Measurements from ENCODE around the gene TMCC2.

The TMCC2 gene

DNA sequence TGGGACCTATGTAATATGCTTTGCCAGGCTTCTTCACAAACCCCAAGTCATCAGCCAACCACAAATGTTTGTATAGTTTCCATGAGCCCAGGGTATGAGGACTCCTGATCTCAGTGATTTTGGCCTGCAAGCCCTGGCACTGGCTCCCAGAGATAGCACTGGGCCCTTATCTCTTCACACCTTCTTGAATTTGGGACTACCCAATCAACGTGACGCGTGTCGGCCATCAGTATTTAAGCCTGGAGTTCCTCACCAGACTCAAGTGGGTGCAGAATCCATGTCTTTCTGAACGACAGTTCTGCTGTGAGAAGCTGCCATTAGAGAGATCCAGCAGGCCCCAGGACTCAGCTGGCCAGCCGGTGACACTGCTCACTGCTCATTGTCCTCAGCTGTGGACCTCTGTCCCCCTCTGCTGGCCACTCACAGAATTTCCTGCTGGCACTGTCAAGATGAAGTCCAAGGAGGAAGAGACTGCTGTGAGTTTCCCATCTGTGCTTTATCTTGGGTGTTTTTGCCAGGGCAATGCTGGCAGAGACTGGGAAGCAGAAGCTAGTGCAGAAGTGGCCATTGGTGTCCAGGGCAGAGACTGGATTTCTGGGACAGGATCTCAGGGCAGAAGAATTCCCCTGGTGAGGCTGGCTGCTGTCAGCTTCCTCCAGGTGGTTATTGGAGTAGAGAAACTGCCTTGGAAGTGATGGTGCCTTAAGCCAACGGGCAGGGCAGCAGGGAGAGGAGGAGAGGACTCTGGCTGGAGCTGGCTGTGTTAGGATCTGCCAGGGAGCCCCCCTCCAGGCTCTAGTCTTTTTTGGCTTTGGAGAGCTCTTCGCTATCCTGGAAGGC, 28.4 kb downstream of the TMCC2 start:
- no peak overlapping the region for H3K4me3 ChIP-seq (ENCODE audit: low read depth, low read length)
- no peak for TF ChIP-seq MYC (IDR thresholded peaks at IDR 0.05; ENCODE audit: low read depth, low read length)
- TF ChIP-seq, protein P1, sequence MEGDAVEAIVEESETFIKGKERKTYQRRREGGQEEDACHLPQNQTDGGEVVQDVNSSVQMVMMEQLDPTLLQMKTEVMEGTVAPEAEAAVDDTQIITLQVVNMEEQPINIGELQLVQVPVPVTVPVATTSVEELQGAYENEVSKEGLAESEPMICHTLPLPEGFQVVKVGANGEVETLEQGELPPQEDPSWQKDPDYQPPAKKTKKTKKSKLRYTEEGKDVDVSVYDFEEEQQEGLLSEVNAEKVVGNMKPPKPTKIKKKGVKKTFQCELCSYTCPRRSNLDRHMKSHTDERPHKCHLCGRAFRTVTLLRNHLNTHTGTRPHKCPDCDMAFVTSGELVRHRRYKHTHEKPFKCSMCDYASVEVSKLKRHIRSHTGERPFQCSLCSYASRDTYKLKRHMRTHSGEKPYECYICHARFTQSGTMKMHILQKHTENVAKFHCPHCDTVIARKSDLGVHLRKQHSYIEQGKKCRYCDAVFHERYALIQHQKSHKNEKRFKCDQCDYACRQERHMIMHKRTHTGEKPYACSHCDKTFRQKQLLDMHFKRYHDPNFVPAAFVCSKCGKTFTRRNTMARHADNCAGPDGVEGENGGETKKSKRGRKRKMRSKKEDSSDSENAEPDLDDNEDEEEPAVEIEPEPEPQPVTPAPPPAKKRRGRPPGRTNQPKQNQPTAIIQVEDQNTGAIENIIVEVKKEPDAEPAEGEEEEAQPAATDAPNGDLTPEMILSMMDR (IDR thresholded peaks at IDR 0.05; ENCODE audit: low read depth, low read length) = peak; percentile 87
- TF ChIP-seq, protein P2, sequence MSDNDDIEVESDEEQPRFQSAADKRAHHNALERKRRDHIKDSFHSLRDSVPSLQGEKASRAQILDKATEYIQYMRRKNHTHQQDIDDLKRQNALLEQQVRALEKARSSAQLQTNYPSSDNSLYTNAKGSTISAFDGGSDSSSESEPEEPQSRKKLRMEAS (IDR thresholded peaks at IDR 0.05; ENCODE audit: low read depth, low read length) = no peak
- peak; percentile 85 for DNase-seq (ENCODE audit: low read depth)

DNA sequence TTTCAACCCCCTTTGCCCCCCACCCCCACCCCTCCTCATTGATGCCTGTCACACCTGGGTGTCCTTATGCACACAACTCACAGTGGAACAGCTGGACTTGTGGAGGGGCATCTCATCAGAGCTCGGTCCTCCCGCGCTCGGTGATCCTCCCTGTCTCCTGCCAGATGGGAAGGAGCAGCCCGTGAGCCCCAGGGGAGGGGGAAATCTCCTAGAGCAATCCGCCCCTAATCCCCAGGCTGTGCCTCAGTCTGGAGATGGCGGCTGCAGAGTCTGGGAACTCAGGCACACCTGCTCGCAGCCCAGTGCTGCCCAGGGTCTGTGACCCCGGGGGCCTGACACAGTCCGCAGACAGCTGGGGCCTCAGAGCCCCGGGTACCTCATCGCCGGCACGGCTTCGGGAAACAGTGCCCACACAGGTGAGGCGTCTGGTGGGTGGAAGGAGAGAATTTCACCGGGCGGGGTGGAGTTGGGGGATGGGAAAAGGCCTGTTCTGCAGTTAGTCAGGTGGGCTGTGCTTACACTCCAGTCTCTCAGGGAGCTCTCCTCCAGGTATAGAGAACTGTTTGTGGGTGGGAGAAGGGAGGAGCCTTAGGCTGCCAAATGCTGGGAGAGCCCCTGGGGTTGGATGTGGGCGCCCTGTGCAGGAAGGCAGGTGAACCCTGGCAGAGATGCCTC, 29.3 kb downstream of the TMCC2 start:
- no peak for DNase-seq (ENCODE audit: low read depth)
- no peak overlapping the region for H3K4me3 ChIP-seq (ENCODE audit: low read depth, low read length)
- TF ChIP-seq, protein P1 (IDR thresholded peaks at IDR 0.05; ENCODE audit: low read depth, low read length) = no peak

DNA sequence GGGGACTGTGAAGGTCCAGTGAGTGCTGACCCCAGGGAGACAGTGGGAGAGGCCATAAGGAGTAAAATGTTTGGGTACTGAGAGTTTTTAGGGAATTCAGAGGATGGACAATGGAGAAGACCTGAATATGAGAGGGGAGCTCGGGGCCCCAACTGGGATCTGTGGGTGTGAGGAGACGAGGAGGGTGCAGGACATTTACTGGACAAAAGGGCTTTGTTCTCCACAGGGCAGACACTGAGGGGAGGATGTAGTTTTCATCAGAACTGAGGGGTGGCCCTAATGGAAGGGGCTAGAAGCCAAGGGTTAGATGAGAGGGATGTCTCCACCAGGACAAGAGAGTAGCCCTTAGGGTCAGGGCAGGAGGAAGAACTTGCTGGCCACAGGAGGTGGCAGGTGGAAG, 30.0 kb downstream of the TMCC2 start:
- no peak for DNase-seq (ENCODE audit: low read depth)
- H3K4me3 ChIP-seq (ENCODE audit: low read depth, low read length) = no peak overlapping the region
- TF ChIP-seq POLR2A (IDR thresholded peaks at IDR 0.05; ENCODE audit: extremely low read depth, insufficient read length) (no peak), MYC (IDR thresholded peaks at IDR 0.05; ENCODE audit: low read depth, low read length) (no peak)
- TF ChIP-seq, protein P1 (IDR thresholded peaks at IDR 0.05; ENCODE audit: low read depth, low read length) = no peak
- TF ChIP-seq, protein P2 (IDR thresholded peaks at IDR 0.05; ENCODE audit: low read depth, low read length) = no peak

DNA sequence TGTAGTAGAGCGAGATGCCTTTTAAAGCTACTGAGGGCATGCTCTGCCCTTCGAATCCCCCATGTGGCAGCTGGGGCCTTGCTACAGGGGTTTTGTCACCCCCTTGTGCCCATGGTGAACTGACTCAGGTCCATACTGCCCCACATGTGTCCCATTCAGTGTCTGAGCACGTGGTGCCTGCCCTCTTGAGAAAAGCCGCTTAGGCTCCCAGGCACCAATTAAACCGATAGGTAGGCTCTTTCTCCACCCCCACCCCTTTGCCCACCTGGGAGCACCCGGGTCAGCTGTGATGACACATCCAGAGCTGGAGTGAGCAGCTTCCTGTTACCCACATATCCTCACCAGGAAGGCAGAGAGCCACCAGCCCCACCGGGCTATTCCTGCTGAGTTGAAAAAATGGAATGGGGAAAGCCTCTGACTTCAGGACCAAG, 30.5 kb downstream of the TMCC2 start:
- no peak overlapping the region for H3K4me3 ChIP-seq (ENCODE audit: low read depth, low read length)
- no peak for DNase-seq (ENCODE audit: low read depth)
- TF ChIP-seq, protein P2 (IDR thresholded peaks at IDR 0.05; ENCODE audit: low read depth, low read length) = peak; percentile 42
- no peak for TF ChIP-seq POLR2A (IDR thresholded peaks at IDR 0.05; ENCODE audit: extremely low read depth, insufficient read length)
- TF ChIP-seq MYC (IDR thresholded peaks at IDR 0.05; ENCODE audit: low read depth, low read length) = no peak
- TF ChIP-seq, protein P1 (IDR thresholded peaks at IDR 0.05; ENCODE audit: low read depth, low read length) = no peak

DNA sequence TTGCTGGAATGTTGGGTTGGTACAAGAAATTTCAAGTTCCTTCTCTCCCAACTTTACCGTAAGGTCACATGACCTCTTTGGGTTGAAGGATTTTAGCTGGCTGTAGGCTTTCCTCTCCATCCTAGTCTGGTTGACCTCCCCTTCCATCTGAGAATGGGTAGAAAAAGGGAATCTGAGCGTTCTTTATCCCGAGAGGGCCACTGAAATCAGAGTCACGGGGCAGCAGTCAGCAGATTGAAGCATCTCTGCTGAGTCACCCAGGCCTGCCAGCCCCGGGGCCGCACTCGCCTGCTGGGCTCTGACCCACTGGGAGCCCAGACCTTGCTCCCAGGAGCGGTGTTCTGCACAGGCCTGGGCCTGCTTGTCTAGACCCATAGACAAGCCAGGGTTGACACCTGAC, 31.0 kb downstream of the TMCC2 start:
- TF ChIP-seq, protein P1 (IDR thresholded peaks at IDR 0.05; ENCODE audit: low read depth, low read length) = no peak
- TF ChIP-seq, protein P2 (IDR thresholded peaks at IDR 0.05; ENCODE audit: low read depth, low read length) = no peak
- TF ChIP-seq POLR2A (IDR thresholded peaks at IDR 0.05; ENCODE audit: extremely low read depth, insufficient read length) (no peak), MYC (IDR thresholded peaks at IDR 0.05; ENCODE audit: low read depth, low read length) (no peak)
- DNase-seq (ENCODE audit: low read depth) = no peak
- H3K4me3 ChIP-seq (ENCODE audit: low read depth, low read length) = no peak overlapping the region
